ENCODE results near the gene C1QTNF8. TPM values are rescaled to one million over a fixed set of nuclear protein-coding genes. Genes with fewer than 3 reads are reported as not detected.
A peak's percentile ranks its signal among the peaks of the same experiment; 100 is the strongest.

The C1QTNF8 gene
- total RNA-seq, 1 experiment from 2014 or later = not detected

GRCh38 chr16:1073566-1074378, 22.3 kb downstream of the C1QTNF8 start:
- DNase-seq = no peak
- intact Hi-C loops (cut with micrococcal nuclease; ENCODE audit: unreplicated experiment) = no loop called here
- Mint-ChIP-seq H3K4me3 (ENCODE audit: low read depth, unreplicated experiment) (no peak overlapping the region), H3K36me3 (ENCODE audit: insufficient read depth, unreplicated experiment) (peaks cover 3% of the 10 kb centered on the region), H3K27me3 (ENCODE audit: unreplicated experiment) (peaks cover 96% of the 10 kb centered on the region), H3K27ac (ENCODE audit: unreplicated experiment) (no peak overlapping the region), H3K9me3 (ENCODE audit: low read depth, unreplicated experiment) (no peaks in the 10 kb centered on the region), H3K4me1 (ENCODE audit: low read depth, unreplicated experiment) (peaks cover 12% of the 10 kb centered on the region)
- CTCF ChIA-PET = no interaction called here
- BruUV-seq (replicated peaks) = no TSS peak
- TF ChIP-seq CTCF (IDR thresholded peaks at IDR 0.05; ENCODE audit: unreplicated experiment) = peak; percentile 44

- H3K27me3 Mint-ChIP-seq (ENCODE audit: unreplicated experiment) = peaks cover 96% of the 10 kb centered on the region
- intact Hi-C loops (cut with micrococcal nuclease; ENCODE audit: unreplicated experiment) = no loop called here
- CTCF ChIA-PET = interaction anchor here (0.6 kb wide), 1 partner anchor 277 kb away, joined by 3 read pairs; no protein-coding TSS in a partner anchor
Measured at GRCh38 chr16:1073262-1073558, 22.8 kb downstream of the C1QTNF8 start.

GRCh38 chr16:1072526-1073261, 23.4 kb downstream of the C1QTNF8 start, which contains the start of gene SSTR5:
Gene SSTR5 (plus strand): TSS chr16:1072747. CDS start chr16:1078869, 6,122 bp downstream.
- no peak within 1 kb of the TSS for H3K4me3 Mint-ChIP-seq (ENCODE audit: low read depth, unreplicated experiment)

More at GRCh38 chr16:1073262-1073558, 22.8 kb downstream of the C1QTNF8 start:
- no peak overlapping the region for H3K4me3 Mint-ChIP-seq (ENCODE audit: low read depth, unreplicated experiment)
- no peaks in the 10 kb centered on the region for H3K9me3 Mint-ChIP-seq (ENCODE audit: low read depth, unreplicated experiment)
- no TSS peak for BruUV-seq (replicated peaks)
- H3K4me1 Mint-ChIP-seq (ENCODE audit: low read depth, unreplicated experiment) = peaks cover 7% of the 10 kb centered on the region
- H3K36me3 Mint-ChIP-seq (ENCODE audit: insufficient read depth, unreplicated experiment) = no peaks in the 10 kb centered on the region
- no peak overlapping the region for H3K27ac Mint-ChIP-seq (ENCODE audit: unreplicated experiment)
- DNase-seq = no peak
- TF ChIP-seq CTCF (IDR thresholded peaks at IDR 0.05; ENCODE audit: unreplicated experiment) = no peak

More at GRCh38 chr16:1072526-1073261, 23.4 kb downstream of the C1QTNF8 start, which contains the start of gene SSTR5:
- DNase-seq = no peak
- Mint-ChIP-seq H3K27ac (ENCODE audit: unreplicated experiment) (no peak within 1 kb of the TSS), H3K9me3 (ENCODE audit: low read depth, unreplicated experiment) (no peaks in the 10 kb centered on the region), H3K4me1 (ENCODE audit: low read depth, unreplicated experiment) (peaks cover 2% of the 10 kb centered on the region), H3K36me3 (ENCODE audit: insufficient read depth, unreplicated experiment) (no peaks in the 10 kb centered on the region), H3K27me3 (ENCODE audit: unreplicated experiment) (peaks cover 96% of the 10 kb centered on the region)
- no TSS peak for BruUV-seq (replicated peaks)
- intact Hi-C loops (cut with micrococcal nuclease; ENCODE audit: unreplicated experiment) = no loop called here
- no peak for TF ChIP-seq CTCF (IDR thresholded peaks at IDR 0.05; ENCODE audit: unreplicated experiment)
- CTCF ChIA-PET = interaction anchor here (0.6 kb wide), 1 partner anchor 277 kb away, joined by 3 read pairs; no protein-coding TSS in a partner anchor
